MM.1S (cell line): ENCODE measurements around the gene CILP.

Experiments used
- DNase-seq: peaks from one replicate; pipeline ENCODE4 v3.0.0-alpha.2; 2015
- H2AFZ ChIP-seq: fragments of 300-600 bp; sonication (generic); 2 replicates; pipeline ENCODE4 v1.6.0; 2016; ENCODE audit warnings: antibody characterized with exemption, low read length
- H3F3A ChIP-seq: fragments of 300-600 bp; sonication (generic); 2 replicates; pipeline ENCODE4 v1.6.1; 2016; ENCODE audit warnings: mild to moderate bottlenecking, antibody characterized with exemption, low read length, moderate library complexity, mixed read lengths; ENCODE audit not compliant: insufficient read depth
- H3K27ac ChIP-seq: fragments of 300-600 bp; sonication (generic); 2 replicates; pipeline ENCODE4 v1.5.1; 2016; ENCODE audit warnings: mild to moderate bottlenecking, low read length
- H3K27me3 ChIP-seq: fragments of 300-600 bp; sonication (generic); replicated peaks from 2 replicates; pipeline ENCODE4 v1.6.0; 2016; ENCODE audit warnings: low read length; ENCODE audit not compliant: insufficient read depth
- H3K36me3 ChIP-seq: fragments of 300-600 bp; sonication (generic); replicated peaks from 2 replicates; pipeline ENCODE4 v1.6.1; 2016; ENCODE audit warnings: mild to moderate bottlenecking, low read length, mixed read lengths; ENCODE audit not compliant: insufficient read depth
- H3K4me1 ChIP-seq: fragments of 300-600 bp; sonication (generic); 2 replicates; pipeline ENCODE4 v1.6.1; 2016; ENCODE audit warnings: low read length, mixed read lengths
- H3K4me2 ChIP-seq: fragments of 300-600 bp; sonication (generic); 2 replicates; pipeline ENCODE4 v1.6.0; 2016; ENCODE audit warnings: low read depth, low read length
- H3K4me3 ChIP-seq: fragments of 300-600 bp; sonication (generic); 2 replicates; pipeline ENCODE4 v1.5.1; 2016; ENCODE audit warnings: low read length, mixed read lengths
- H3K79me2 ChIP-seq: fragments of 300-600 bp; sonication (generic); 2 replicates; pipeline ENCODE4 v1.6.1; 2016; ENCODE audit warnings: mixed run types, low read length, mixed read lengths
- H3K9ac ChIP-seq: fragments of 300-600 bp; sonication (generic); 2 replicates; pipeline ENCODE4 v1.6.1; 2016; ENCODE audit warnings: low read length, mixed read lengths
- H3K9me2 ChIP-seq: fragments of 300-600 bp; sonication (generic); replicated peaks from 2 replicates; pipeline ENCODE4 v1.6.1; 2016; ENCODE audit warnings: mild to moderate bottlenecking, low read length, mixed read lengths; ENCODE audit not compliant: insufficient read depth
- H3K9me3 ChIP-seq: fragments of 300-600 bp; sonication (generic); replicated peaks from 2 replicates; pipeline ENCODE4 v1.6.1; 2016; ENCODE audit warnings: mild to moderate bottlenecking, low read length, mixed read lengths; ENCODE audit not compliant: insufficient read depth
- H4K20me1 ChIP-seq: fragments of 300-600 bp; sonication (generic); 2 replicates; pipeline ENCODE4 v1.6.1; 2016; ENCODE audit warnings: mild to moderate bottlenecking, low read length, moderate library complexity, mixed read lengths; ENCODE audit not compliant: insufficient read depth
- EZH2 ChIP-seq: fragments of 300-600 bp; sonication (generic); optimal IDR thresholded peaks from 2 replicates; pipeline ENCODE3; 2017; ENCODE audit warnings: low read depth, mild to moderate bottlenecking, antibody characterized with exemption, low read length, mixed read lengths
- EZH2phosphoT487 ChIP-seq: fragments of 300-600 bp; sonication (generic); IDR thresholded peaks from 2 replicates; pipeline ENCODE4 v1.6.1; 2018; ENCODE audit warnings: antibody characterized with exemption, low read length
- TF ChIP-seq, protein P1 (sequence below): fragments of 300-600 bp; sonication (generic); IDR thresholded peaks from 2 replicates; pipeline ENCODE4 v1.5.1; 2016; ENCODE audit warnings: antibody characterized with exemption, low read length, mixed read lengths

The CILP gene

DNA sequence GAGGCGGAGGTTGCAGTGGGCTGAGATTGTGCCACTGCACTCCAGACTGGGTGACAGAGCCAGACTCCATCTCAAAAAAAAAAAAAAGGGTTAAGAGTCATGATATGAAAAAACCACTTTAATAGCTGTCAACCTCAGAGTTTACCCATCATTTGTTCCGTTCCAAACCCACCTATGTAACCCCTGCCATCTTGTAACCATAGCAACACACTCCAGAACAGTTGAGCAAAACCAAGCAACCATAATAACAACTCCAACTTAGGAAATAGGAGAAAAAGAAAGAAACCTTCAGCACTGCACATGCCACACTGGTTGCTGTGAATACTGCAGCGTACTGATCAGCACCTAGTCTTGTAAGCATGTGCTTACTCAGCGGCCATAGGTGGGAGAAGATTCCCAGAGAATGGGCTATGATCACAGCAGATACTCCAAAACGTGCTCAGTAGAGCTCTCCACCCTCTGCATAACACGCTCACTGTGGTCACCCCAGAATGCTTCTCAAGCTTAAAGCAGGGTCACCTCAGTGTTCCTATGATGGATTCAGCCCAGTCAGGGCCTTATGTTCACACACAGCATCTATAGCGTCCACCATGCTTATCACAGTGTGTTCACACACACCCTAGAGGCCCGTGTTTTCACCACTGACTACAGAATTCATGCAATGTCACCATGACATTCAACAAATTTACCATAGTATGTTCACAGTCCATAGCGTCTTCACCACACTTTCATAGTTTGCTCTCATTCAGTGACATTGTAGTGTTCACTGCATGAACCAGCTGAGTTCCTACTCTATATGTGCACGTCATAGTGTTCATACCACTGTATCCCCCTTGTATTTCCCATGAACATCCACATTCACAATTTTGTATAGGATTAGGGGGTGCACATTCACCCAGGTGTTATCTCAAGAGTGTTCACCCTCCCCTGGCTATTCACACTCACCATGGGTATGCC, 6.5 kb upstream of the CILP start:
- Histone ChIP-seq H3K9me3 (no peaks in the 10 kb centered on the region), H3K9me2 (no peaks in the 10 kb centered on the region), H3K4me1 (no peaks in the 10 kb centered on the region), H3K36me3 (no peaks in the 10 kb centered on the region), H3K9ac (no peak overlapping the region), H3F3A (no peaks in the 10 kb centered on the region), H3K4me2 (no peak overlapping the region), H2AFZ (no peak overlapping the region), H4K20me1 (no peaks in the 10 kb centered on the region), H3K27ac (no peak overlapping the region), H3K79me2 (no peaks in the 10 kb centered on the region), H3K27me3 (no peaks in the 10 kb centered on the region), H3K4me3 (no peak overlapping the region)
- TF ChIP-seq EZH2phosphoT487 (no peak), EZH2 (no peak)
- TF ChIP-seq, protein P1, sequence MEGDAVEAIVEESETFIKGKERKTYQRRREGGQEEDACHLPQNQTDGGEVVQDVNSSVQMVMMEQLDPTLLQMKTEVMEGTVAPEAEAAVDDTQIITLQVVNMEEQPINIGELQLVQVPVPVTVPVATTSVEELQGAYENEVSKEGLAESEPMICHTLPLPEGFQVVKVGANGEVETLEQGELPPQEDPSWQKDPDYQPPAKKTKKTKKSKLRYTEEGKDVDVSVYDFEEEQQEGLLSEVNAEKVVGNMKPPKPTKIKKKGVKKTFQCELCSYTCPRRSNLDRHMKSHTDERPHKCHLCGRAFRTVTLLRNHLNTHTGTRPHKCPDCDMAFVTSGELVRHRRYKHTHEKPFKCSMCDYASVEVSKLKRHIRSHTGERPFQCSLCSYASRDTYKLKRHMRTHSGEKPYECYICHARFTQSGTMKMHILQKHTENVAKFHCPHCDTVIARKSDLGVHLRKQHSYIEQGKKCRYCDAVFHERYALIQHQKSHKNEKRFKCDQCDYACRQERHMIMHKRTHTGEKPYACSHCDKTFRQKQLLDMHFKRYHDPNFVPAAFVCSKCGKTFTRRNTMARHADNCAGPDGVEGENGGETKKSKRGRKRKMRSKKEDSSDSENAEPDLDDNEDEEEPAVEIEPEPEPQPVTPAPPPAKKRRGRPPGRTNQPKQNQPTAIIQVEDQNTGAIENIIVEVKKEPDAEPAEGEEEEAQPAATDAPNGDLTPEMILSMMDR, result no peak
- DNase-seq, result no peak

DNA sequence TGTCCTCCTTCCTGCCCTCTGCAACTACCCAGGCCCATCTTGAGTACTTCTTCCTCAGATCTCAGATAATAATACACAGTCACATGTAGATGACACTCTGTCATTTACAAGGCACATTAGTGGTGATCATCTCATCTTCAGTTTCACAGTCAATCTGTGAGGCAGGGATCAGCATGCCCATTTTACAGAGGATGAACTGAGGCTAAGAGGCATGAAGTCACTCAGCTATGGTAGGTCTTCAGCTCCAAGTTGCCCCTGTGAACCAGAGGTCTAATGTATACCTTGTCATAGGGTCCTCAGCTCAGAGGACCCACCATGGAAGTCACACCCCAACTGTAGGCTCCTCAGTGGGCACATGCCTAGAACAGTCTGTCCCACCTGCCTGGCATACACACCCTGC, 4.2 kb upstream of the CILP start:
- H3K9ac ChIP-seq, result no peak overlapping the region

DNA sequence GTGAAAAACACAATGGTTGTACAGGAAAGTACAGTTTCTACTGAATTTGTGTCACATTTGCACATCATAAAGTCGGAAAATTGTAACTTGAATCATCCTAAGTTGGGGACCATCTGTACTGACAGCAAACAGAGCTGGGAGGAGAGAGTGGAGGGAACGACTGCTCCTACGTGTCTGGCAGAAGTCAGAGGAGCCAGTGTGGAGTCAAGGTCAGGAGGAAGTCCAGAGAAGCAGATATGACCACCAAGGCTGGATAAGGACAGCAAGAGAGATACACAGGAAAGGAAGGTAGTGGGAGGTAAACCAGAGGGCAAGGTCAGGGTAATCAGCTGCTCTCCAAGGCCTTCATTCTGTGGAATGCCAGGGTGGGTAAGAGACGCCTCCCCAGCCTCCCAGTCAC, 2.7 kb upstream of the CILP start:
- no peaks in the 10 kb centered on the region for H4K20me1 ChIP-seq
- no peaks in the 10 kb centered on the region for H3K9me2 ChIP-seq

More for the DNA sequence above, 4.2 kb upstream of the CILP start:
- TF ChIP-seq EZH2phosphoT487 (no peak), EZH2 (no peak)
- TF ChIP-seq, protein P1, result no peak
- Histone ChIP-seq H3K27ac (no peak overlapping the region), H3K4me1 (no peaks in the 10 kb centered on the region), H4K20me1 (no peaks in the 10 kb centered on the region), H2AFZ (no peak overlapping the region), H3F3A (no peaks in the 10 kb centered on the region), H3K27me3 (no peaks in the 10 kb centered on the region), H3K4me2 (no peak overlapping the region), H3K9me2 (no peaks in the 10 kb centered on the region), H3K9me3 (no peaks in the 10 kb centered on the region), H3K36me3 (no peaks in the 10 kb centered on the region), H3K4me3 (no peak overlapping the region), H3K79me2 (no peaks in the 10 kb centered on the region)
- DNase-seq, result no peak

More for the DNA sequence above, 2.7 kb upstream of the CILP start:
- H3K4me3 ChIP-seq, result no peak overlapping the region
- no peaks in the 10 kb centered on the region for H3K4me1 ChIP-seq
- TF ChIP-seq, protein P1, result no peak
- no peak for TF ChIP-seq EZH2
- no peak overlapping the region for H3K27ac ChIP-seq
- H3K4me2 ChIP-seq, result no peak overlapping the region
- DNase-seq, result no peak
- no peaks in the 10 kb centered on the region for H3K79me2 ChIP-seq
- H3K27me3 ChIP-seq, result no peaks in the 10 kb centered on the region
- H3F3A ChIP-seq, result no peaks in the 10 kb centered on the region
- H3K36me3 ChIP-seq, result no peaks in the 10 kb centered on the region
- H3K9ac ChIP-seq, result no peak overlapping the region
- H3K9me3 ChIP-seq, result no peaks in the 10 kb centered on the region
- H2AFZ ChIP-seq, result no peak overlapping the region
